NCI-H524 treated with DMSO at 0.1 percent for 48 hours (cell line): ENCODE data around the gene TMPRSS3.

ENCODE experiments used
- DNase-seq: peaks from one replicate; lab custom pipeline; 2025; lab: John Stamatoyannopoulos, UW

The TMPRSS3 gene

DNA sequence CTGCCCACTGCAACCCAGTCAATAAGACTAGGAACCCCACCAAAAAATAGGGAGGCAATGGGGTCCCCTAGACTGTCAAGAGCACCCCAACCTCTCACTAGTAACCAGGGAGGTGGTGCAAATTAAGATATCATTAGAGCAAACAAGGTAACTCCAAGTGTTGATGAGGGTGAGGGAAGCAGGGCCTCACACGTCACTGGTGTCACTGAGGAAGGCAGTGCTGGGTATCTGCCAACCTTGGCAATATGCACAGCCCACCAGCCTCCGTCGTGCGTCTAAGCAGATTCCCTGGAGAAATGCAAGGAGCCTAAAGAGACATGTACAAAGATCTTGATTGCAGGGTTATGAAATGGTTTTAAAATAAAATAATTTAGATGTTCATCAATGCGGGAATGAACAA is 11.6 kb upstream of the TMPRSS3 start:
- DNase-seq = no peak

DNA sequence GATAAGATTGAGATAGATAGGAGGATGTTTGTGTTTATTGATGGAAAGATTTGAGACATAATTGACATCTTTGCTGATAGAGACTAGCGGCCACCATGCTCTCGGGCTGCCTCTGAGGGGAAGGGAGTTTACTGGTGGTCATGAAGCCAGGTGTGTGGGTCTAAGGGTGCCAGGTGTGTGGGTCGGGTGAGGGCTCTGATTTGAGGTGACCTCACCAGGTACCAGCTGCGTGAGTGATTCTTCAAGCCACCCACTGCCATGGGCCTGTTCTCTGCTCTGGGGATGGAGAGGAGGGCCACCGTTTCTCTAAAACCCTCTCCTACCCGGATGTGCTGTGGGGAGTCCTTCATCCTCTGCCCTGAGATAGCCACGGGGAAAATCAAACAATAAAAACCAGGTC is 11.0 kb upstream of the TMPRSS3 start:
- DNase-seq = no peak

DNA sequence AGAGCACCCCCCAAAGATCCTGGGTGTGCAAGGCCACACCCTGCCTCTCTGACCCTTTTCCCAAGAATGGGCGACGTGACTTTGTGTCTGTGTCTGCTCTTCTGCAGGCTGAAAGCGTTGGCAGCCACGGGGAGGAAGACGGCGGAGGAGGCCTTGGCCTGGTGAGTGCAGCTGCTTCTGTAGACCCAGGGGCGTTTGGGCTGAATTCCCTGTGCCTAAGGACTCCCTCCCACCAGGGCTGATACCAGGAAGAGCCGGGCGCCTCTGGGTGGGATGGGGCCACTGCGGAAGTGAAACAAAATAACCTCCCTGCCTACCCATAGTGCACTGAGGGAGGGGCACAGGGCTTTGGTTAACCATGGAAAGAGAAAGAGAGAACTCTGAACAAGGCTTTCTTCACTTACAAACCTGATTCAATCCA is 10.4 kb upstream of the TMPRSS3 start:
- no peak for DNase-seq

DNA sequence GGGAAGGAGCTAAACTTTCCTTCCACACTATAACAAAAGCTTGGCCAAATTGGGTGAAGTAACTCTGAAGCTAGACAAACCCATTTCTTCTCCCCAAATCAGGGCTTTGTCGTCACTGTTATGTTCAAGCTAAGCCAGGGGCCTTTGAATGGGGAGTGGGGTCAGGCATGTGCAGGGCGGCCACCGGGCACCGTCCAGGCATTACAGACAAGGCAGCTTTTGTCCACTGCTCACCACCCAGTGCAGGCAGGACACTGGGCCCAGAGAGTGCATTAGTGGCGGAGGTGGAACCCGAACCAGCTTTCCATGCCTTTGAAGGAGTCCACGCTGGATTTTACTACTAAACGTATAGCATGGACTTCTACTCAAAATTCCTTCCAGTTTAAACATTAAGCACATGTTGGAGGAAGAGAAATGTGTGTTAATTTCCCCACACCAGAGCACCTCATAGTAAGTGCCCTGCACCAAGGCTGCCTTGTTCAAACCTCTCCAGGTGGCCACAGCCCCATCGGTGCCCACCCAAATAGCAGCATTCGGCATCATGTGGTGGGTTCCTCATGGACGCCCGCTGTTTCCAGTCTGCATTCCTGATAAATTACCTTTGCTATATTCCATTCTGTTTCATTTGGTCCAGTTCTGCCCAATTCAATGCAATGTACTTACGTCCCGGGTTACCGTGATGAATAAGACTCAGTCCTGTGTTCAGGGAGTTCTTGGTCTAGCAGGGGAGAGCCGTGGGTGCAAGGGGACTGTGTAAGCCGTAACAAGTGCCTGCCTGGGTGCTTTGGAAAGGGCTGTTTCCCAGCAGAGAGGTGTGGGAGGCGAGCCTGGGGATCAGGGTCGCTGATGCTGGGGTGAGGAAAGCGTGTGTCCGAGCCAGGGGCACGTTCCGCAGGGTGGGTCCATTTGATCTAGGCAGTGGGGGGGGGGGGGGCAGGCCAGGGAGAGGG is 9.5 kb upstream of the TMPRSS3 start:
- DNase-seq = no peak

DNA sequence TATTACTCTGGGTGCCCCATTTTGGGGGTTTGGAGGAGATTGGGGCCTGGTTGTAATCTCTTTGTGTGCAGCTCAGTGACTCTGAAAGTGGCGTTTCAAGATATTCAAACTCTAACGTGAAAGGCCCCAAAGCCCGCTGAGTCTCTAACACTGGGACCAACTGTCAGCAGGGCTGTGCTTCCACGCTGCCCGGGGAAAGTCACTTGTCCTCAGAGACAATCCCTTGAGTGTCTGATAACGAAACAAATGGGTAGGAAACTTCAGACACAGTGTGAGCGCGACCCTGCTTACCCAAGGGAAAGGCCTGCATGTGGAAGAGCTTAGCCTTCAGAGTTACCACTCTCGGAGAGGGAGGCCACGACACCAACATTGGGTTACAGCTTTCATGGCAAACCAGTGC is 8.7 kb upstream of the TMPRSS3 start:
- DNase-seq = no peak

DNA sequence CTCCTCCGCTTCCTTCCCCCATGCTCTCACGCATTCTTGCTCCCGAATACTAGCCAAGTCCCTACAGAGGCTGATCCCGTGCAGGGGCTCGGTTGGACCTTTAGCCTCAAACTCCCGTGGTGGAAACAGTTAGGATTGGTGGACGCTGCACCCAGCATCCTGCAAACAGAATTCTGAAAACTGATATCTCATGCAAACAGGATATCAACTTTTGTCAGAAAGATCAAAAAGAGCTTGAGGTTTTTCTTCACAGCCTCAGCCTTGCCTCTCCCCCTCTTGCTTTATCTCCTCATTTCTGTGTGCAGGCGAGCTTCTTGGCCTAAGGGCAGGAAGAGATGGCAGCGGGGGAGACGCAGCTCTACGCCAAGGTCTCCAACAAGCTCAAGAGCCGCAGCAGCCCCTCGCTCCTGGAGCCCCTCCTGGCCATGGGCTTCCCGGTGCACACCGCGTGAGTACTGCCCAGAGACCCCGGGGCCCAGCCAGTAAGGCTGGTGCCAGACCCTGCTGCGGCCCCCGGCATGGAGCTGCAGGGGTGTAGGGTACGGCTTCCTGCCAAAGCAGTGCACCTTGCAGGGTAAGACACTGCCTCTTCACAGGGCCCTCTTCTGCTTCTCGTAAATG is 7.9 kb upstream of the TMPRSS3 start, which contains the start of gene UBASH3A:
UBASH3A (plus strand) TSS at position 292 of the 621 bp plus-strand sequence; CDS start at position 336, 44 bp downstream.
- DNase-seq = no peak

DNA sequence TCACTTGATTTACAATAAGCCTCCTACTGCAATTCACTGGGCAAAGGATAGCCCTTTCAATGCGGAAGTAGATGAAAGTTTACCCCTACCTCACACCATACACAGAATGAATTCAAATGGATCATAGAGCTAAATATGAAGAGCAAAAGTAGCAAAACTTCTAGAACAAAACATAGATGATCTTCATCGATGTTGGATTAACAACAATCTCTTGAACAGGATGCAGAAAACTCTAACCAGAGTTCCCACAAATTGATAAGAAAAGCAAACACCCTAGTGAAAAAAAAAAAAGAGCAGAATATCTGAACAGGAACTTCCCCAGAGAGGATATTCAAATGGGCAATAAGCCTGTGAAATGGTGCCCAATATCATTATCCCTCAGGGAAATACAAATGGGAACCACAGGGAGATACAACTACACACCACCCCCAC is 6.0 kb upstream of the TMPRSS3 start:
- no peak for DNase-seq

DNA sequence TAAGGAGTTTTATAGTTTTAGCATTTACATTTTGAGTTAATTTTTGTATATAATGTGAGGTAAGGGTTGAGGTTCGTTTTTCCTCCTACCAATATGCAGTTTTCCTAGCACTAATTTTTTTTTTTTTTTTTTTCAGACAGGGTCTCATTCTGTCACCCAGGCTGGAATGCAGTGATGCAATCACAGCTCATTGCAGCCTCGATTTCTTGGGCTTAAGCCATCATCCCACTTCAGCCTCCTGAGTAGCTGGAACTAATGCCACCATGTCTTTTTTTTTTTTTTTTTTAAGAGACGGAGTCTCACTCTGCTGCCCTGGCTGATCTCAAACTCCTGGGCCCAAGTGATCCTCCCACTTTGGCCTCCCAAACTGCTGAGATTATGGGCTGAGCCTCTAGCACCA is 5.3 kb upstream of the TMPRSS3 start:
- no peak for DNase-seq

DNA sequence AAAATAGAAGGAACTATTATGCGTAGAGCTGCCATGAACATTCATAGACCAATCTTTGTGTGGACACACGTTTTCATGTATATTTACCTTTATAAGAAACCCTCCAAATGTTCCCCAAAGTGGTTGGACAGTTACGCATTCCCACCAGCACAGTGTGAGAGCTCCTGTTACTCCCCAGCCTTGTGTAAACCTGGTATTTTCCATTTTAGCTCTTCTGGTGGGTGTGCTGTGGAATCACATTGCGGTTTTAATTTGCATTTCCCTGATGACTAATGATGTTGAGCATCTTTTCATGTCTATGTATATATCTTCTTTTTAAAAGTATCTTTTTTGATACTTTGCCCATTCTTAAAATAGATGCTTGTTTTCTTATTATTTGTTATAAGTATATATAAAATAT is 4.7 kb upstream of the TMPRSS3 start:
- no peak for DNase-seq

DNA sequence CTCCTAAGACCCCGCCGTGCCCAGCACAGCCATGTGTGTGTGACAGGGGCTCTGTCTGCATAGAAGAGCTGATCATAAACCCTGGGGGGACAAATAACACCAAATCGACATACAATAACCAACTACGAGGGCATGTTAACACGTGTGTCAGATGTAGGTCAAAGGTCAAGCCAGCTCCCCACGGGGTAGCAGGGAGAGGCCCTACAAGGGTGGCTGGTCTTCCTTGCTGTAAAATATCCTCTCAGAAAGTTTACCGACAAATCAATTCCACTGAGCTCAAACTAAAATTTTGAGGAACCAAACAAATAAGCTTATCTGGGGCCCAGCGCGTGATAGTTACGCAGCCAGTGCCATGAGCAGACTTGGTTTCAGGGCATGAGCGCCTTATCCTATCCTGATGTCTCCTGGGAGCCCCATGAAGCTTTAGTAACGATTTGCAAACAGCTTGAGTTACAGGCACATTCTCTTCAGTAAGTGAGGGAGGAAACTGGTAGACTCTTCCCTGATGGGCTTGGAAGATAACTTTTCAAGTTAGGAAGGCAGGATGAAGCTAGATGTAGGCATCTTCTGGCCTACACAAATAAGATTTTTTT is 2.7 kb upstream of the TMPRSS3 start:
- DNase-seq = no peak

DNA sequence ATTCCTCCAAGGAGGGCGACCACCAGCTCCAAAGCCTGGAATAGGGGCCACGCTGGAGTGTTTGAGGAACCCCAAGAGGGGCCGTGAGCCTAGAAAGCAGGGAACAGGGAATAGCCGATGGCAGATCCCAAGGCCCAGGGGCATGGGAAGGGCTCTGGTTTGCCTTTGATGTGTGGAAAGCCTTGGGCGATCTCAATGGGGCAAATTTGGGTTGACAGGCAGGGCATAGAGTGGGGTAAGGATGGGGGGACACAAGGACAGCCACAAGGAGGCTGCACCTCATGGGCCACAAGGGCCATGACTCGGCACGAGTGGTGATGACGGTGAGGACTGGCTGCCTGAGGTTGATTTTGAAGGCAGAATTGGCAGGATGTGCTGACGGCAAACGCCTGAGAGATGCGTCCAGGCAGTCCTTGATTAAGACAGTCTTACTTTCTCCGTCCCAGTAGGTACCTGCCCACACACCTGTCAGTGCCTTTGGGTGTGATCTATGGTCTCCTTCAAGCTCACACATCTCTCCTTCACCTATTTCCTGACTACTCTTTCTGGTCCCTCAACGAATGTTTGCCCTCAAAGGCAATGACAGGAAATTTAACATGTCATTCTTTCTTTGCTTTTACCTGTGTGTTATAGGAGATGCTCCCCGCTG is 2.0 kb upstream of the TMPRSS3 start:
- no peak for DNase-seq

DNA sequence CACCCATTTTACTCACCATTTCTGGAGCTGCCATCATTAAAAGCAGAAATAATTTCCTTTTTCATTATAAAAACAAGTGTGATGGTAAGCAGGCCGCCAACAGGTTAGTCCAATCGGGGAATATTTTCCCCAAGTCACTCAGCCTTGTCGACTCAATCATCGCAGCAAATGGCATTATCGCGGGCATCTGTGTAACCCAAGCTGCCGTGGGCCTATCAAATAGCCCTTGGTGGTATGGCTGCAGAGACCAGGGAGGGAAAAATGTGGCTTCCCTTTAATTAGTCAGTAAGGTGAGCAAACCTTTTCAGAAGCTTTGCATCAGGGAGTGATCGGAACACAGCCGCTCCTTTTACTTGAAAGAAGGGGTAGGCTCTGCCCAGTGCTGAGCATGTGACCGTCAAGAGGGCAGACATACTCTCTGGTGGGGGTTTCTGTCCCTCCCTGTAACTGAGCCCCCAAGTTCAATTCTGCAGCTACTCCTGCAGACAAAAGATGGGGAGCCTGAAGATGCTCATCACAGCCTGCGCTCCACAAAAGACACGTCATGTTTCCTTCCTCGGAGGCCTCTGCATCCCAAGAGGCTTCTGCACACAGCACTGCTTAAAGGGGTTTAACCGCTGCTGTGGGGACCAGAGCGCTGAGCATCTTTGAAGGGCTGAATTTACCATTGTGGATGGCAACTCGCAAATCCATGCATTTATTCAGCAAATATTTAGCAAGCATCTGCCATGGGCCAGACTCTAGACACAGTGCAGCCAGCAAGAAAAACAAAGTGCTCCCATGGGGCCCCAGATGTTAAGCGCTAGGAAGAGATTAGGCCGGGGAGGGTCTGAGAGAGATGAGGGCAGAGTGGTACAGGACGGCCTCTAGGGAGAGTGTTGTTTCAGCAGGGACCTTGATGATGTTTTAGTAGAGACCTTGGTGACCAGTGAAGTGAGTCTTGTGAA is 1.2 kb upstream of the TMPRSS3 start:
- DNase-seq = peak; percentile 91

DNA sequence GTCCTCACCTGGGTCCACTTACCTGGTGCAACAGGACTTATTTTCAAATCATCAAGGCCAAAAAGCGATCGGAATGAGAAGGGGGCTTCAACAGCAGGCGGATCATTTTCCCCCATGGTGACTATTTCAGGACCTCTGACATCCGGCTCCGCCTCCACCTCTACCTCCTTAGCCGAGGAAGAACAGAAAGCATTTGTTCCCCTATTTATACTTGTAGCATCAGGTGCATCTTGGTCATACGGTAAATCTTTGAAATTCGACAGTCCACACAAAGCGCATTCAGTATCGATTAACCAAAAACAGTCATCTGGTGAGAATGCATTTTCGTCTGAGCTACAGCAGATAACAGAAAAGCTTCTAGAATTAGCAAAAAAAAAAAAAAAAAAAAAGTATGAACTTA is 550 bp downstream of the TMPRSS3 start:
- no peak for DNase-seq

DNA sequence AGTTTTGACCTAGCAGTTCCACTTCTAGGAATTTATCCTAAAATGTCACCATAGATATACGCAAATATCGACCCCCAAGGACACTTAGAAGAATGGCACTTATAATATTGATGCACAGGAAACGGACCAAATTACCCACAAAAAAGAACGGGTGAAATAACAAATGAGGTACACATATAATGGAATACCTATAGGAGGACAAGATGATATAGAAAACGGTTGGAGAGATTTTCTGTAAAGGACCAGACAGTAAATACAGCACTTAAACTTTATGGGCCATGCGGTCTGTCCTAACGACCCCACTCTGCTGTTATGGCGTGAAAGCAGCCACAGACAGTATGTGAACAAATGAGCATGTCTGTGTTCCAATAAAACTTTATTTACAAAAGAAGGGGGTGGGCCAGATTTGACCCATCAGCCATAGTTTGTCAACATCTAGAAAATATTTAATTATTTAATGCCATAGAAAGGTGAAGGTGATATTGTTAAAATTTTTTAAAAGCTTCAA is 2.4 kb downstream of the TMPRSS3 start:
- DNase-seq = no peak

DNA sequence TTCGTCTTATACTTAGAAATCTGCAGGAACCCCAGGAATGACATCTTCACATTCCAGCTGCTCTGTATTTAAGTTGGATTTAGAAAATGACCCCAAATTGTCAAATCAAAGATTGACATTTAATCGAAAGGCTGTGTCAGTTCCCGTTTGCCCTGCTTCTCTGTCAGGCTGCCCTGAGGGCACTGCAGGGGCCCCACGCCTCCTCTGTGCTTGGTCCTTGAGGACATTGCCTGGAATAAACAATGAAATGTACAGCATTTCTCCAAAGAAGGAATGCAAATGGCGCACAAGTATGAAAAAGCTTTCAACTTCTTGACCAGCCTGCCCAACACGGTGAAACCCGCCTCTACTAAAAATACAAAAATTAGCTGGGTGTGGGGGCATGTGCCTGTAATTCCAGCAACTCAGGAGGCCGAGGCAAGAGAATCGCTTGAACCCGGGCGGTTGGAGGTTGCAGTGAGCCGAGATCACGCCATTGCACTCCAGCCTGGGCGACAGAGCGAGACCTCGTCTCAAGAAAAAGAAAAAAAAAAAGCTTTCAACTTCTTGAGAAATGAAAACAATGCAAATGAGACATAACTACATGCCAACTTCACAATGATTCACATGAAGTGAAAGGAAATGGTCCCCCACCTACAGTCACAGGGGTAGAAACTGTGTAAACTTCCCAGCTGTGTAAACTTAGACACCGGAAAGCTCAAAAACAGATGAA is 3.0 kb downstream of the TMPRSS3 start:
- no peak for DNase-seq

DNA sequence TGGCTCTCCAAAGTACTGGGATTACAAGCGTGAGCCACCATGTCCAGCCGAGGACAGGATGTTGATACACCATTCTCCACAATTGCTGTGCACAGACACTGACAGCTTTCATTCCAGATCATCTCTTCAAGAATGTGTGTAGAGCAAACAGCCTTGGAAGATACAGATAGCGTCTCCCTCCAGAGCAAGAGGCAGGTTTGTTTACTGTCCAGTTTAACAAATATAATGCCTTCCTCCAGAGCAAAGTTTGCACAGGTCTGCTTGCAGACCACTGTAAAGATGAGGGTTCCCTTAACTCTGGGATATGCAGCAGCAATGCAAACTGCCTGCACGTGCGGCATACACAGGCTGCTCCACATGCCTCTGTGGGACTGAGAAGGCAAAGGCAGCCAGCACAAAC is 4.6 kb downstream of the TMPRSS3 start:
- no peak for DNase-seq

DNA sequence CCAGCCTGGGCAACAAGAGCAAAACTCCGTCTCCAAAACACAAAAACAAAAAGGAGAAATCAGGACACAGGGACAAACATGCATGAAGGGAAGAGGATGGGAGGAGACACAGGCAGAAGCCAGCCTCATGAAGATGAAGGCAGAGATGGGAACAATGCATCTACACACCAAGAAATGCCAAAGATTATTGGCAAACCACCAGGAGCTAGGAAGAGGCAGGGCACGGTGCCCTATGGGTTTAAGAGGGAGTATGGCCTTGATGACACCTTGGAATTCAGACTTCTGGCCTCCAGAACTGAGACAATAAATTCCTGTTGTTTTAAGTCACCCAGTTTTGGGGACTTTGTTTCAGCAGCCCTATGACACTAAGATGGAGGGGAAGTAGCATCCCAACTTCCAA is 5.2 kb downstream of the TMPRSS3 start:
- no peak for DNase-seq

DNA sequence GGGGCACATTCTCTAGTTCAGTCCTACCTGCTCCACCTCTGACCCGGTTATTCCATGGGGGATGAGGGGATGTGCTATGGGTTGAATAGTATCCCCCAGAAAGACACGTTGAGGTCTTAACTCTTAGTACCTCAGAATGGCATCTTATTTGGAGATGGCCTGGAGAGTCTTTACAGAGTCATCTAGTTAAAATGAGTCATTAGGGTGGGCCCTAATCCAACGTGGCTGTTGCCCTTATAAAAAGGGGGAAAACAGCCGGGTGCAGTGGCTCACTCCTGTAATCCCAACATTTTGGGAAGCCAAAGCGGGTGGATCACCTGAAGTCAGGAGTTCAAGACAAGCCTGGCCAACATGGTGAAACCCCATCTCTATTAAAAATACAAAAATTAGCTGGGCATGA is 5.7 kb downstream of the TMPRSS3 start:
- DNase-seq = no peak

DNA sequence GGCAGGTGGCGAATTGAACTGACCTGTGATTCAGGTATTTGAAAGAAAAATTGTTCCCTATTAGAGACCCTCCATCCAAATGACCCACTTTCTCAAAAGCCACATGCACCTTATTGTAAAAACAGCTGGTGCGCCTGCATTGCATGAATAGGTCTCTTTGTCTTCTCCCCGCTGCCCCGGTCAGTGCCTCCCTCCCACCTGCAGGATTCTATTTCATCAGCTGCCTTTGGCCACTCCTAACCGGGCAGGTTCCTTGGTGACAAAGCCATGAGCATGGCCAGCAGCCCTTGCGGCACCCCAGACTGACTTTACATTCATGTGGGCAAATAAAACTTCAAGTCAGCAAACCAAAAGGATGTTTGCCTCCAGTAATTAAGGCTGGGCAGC is 6.4 kb downstream of the TMPRSS3 start:
- DNase-seq = no peak

DNA sequence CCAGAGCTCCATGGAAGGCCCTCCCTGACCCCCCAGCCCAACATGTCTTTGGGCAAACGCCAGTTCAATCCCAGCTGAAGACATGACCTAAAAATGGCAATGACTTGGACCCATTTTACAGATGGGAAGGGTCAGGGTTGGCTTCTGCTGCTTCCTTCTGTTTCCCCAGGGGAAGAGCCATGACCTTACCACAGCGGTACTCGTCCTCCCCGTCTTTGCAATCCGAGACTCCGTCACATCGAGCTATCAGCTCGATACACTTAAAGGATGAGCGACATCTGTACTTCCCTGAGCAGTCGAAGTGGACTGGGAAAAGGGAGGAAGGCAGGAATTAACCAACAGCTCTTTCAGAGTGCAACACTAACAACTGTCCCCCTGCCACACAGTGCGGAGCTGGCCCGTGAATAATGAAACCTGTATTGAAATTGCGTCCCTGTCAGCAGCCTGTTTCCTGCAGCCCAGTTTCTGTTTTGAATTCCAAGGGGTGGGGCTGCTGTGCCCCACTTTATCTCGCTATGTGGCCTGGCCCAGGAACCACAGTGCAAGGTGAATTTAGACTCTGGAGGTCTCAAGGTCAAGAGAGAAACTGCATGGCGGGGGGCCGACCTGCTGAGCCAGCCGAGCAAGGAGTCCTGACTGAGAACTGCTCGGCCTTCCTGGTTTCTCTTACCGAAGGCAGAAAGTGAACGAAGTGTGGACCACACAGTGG is 7.0 kb downstream of the TMPRSS3 start:
- DNase-seq = no peak
